Gastrocnemius medialis (tissue), 4 donors: ENCODE measurements around the gene ATP6V1A. TPM values are rescaled to one million over a fixed set of nuclear protein-coding genes. Genes with fewer than 3 reads are reported as not detected.

ENCODE experiments used
- ATAC-seq, 2 donors: fragments of 150-250 bp; one replicate each; pipeline ENCODE4 v1.9.1; 2016
- DNase-seq, 2 donors: peaks; one replicate each; pipeline ENCODE4 v3.0.0-alpha.2; 2019
- H3K27ac ChIP-seq, 4 donors: fragments of 200-600 bp; sonication (generic); 1 replicate in 1 of 4; 2 replicates in 3 of 4; pipeline ENCODE4 v1.5.1; 2016 to 2018; ENCODE audit warnings: mild to moderate bottlenecking in 2 of 4, moderate library complexity in 1 of 4
- H3K27me3 ChIP-seq, 3 donors: fragments of 200-600 bp; sonication (generic) in 2 of 3; 1 replicate in 1 of 3; 2 replicates in 2 of 3; pipeline versions ENCODE4 v1.5.1 to v1.6.0; 2016 to 2019; ENCODE audit warnings: mild to moderate bottlenecking in 1 of 3, moderate library complexity in 1 of 3
- H3K36me3 ChIP-seq, 2 donors: fragments of 200-600 bp; sonication (generic) in 1 of 2; one replicate each; pipeline ENCODE4 v1.5.1; 2017 to 2018
- H3K4me1 ChIP-seq, 2 donors: fragments of 200-600 bp; sonication (generic) in 1 of 2; one replicate each; pipeline ENCODE4 v1.5.1; 2016 to 2017; ENCODE audit warnings: mild to moderate bottlenecking in 2 of 2
- H3K4me3 ChIP-seq, 4 donors: fragments of 200-600 bp; sonication (generic) in 3 of 4; 1 replicate in 1 of 4; 2 replicates in 3 of 4; pipeline ENCODE4 v1.5.1; 2016 to 2019; ENCODE audit warnings: mild to moderate bottlenecking in 2 of 4
- H3K9me3 ChIP-seq, 3 donors: fragments of 200-600 bp; sonication (generic) in 2 of 3; 1 replicate in 1 of 3; 2 replicates in 2 of 3; pipeline ENCODE4 v1.5.1; 2016 to 2019
- CTCF ChIP-seq, 5 experiments: fragments of 450-650 bp in 3 of 5; fragments of 200-600 bp in 2 of 5; sonication (generic) in 2 of 5; IDR thresholded peaks in 4 of 5; conservative IDR thresholded peaks in 1 of 5; 1 replicate in 4 of 5; 2 replicates in 1 of 5; pipeline ENCODE4 v1.5.1; 2016 to 2019; ENCODE audit warnings: antibody characterized with exemption in 5 of 5, mild to moderate bottlenecking in 3 of 5, moderate library complexity in 3 of 5
- POLR2A ChIP-seq, 2 donors: fragments of 450-650 bp; IDR thresholded peaks; one replicate each; pipeline ENCODE4 v1.6.1; 2017; ENCODE audit warnings: antibody characterized with exemption in 2 of 2, mild to moderate bottlenecking in 2 of 2, moderate library complexity in 2 of 2
- in situ Hi-C, 4 donors: fragments of 200-750 bp; cut with MboI; loops; one replicate each; pipeline versions ENCODE4 v1.15.0 to v1.8.0; 2017; ENCODE audit warnings: low sequenced_read_pairs in 4 of 4
- intact Hi-C: fragments of 100-400 bp; cut with DNase I; formaldehyde crosslinking; loops from one replicate; pipeline ENCODE4 v1.15.1; 2023; ENCODE audit warnings: low total_unique reads
- total RNA-seq, 4 donors: library from RNA; depleted of rRNA; stranded (reverse); fragments of >200 nt; gene quantifications; one replicate each; pipeline versions ENCODE4 v1.1.0 to v1.2.3, GENCODE V29; 2016

ATP6V1A gene
- total RNA-seq, 4 donors from 2014 or later, result 11.3 to 21.3 (median 15.0) TPM

GRCh38 chr3:113852506-113852905, 105.7 kb downstream of the ATP6V1A start:
- Histone ChIP-seq H3K36me3 (no peaks in the 10 kb centered on the region), H3K27me3 (no peaks in the 10 kb centered on the region), H3K4me1 (no peaks in the 10 kb centered on the region), H3K4me3 (no peak overlapping the region), H3K9me3 (no peaks in the 10 kb centered on the region), H3K27ac (no peak overlapping the region)
- in situ Hi-C loops, result no loop called here
- ATAC-seq (no peak), DNase-seq (no peak)
- TF ChIP-seq CTCF (IDR thresholded peaks at IDR 0.05 in 4 of 5, conservative IDR thresholded peaks at IDR 0.05 in 1 of 5) (no peak), POLR2A (IDR thresholded peaks at IDR 0.05) (no peak)
- intact Hi-C loops, result no loop called here

Other genes with a start within 250 kb of the ATP6V1A start
- gene SPICE1, start 231.9 kb upstream of the ATP6V1A start, total RNA-seq, result 1 to 10 TPM; 1.9 to 5.3 (median 3.4) TPM
- under 1 TPM in 3 of 4 donors, not detected in 1; 0.13 to 0.87 (median 0.19) TPM for gene SIDT1, start 214.5 kb upstream of the ATP6V1A start, total RNA-seq
- 10 to 100 TPM; 35.7 to 49.6 (median 40.1) TPM for gene USF3, start 50.4 kb upstream of the ATP6V1A start, total RNA-seq
- gene NAA50, start 786 bp upstream of the ATP6V1A start, total RNA-seq, result 100 to 1,000 TPM; 248 to 440 (median 331) TPM
- under 1 TPM in 2 of 4 donors, not detected in 2; 0.29 to 0.95 TPM for gene GRAMD1C, start 91.8 kb downstream of the ATP6V1A start, total RNA-seq
- 1 to 10 TPM in 3 of 4 donors, under 1 TPM in 1; 0.92 to 3.5 (median 2.3) TPM for gene ZDHHC23, start 201.0 kb downstream of the ATP6V1A start, total RNA-seq